ENCODE data around the gene UQCR11.

Gene UQCR11

DNA sequence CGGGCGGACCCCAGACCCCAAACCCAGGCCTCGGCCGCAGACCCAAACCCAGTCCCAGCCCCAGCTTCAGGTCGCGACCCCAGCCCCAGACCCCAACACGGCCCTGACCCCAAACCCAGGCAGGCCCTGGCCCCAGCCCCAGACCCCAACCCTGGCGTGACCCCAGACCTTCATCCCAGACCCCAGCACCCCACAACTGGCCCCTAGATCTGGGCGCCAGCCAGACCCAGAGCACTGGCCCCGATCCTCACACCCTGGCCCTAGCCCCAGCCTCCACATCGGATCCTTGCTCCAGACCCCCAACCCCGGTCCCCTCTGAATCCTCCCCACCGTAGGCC, 20.1 kb downstream of the UQCR11 start:
- no peak for DNase-seq

DNA sequence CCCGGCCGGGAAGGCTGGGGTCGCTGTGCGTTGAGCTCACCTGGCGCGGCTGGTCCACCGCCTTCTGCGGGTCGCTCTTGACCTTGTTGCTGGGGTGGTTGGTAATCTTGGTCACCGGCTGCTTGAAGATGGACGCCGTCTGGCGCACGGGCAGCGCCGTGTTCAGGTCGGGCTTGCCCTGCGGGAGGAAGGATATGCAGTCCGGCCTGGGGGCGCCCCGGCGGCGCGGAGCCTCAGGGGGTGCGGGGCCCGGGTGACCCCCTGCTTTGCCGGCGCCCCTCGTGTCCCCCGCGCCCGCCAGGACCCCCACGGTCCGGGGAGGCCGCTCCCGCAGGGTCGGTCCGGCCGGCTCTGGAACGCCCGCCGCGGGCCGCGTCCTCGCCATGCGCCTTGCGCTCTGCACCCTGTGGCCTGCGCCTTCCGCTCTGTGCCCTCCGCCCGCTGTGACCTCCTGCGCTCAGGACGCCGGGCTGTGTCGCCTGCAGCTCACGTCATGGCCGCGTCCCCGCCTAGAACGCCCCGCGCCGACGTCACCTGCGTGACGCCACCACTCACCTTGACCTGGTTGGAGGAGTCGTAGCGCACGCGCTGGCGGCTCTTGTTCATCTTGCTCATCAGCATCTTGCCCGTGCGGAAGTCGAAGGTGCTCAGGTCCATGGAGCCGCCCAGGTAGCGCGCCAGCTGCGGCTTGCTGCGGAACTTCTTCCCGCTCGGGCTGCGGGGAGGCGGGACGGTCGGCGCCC, 20.6 kb downstream of the UQCR11 start:
- DNase-seq: no peak

DNA sequence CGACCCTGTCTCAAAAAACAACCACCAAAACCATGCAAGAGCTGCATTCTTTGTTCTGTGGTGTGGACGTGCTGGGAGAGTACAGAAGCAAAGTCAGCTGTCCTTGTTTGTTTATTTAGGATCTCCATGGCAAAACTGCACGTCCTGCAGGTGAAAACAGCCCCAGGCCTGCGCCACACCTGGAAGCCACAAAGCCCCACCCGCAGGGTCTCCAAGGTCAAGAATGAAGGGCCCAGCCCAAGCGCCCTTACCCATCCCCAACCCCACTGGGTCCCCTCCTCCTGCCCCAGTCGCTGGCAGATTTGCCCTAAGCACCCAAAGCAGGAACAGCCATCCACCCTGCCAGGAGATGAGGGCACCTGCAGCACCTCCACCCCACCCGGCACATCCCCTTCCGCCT, 23.1 kb downstream of the UQCR11 start:
- DNase-seq: no peak

DNA sequence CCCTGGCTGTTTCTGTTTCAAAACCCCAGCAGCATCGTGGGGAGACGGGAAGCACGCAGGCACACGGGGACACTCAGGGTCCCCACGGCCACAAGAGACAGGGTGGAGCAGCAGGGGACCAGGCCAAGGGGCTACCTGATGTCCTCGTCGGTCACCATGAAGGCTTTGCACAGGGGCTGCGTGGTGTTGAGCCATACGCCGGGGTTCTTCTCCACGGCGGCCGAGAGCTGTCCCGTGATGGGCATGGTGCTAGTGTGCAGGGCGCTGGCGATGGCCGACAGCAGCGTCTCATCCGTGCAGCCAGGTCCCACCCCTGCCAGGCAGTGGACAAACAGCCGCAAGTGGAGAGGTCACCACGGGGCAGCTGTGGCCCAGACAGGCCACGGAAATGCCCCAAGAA, 24.3 kb downstream of the UQCR11 start:
- no peak for DNase-seq

DNA sequence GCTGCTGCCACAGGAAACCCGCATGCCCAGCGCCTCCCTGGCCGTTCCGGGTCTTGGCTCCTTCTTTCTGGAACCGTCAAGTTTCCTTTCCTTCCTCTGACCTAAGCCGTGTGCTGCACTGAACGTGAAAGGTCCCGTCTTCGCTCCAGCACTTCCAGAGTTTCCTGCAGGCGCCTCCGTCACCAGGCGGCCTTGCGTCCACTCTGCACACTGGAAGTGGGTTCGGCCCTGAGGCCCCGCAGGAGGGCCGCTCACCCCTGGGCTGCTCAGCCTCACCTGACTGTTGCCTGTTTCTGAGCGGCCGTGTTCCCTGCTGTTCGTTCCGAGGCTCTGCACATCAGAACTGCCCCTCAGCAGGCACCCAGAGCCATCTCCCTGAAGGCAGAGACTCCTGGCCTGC, 24.9 kb downstream of the UQCR11 start:
- no peak for DNase-seq

DNA sequence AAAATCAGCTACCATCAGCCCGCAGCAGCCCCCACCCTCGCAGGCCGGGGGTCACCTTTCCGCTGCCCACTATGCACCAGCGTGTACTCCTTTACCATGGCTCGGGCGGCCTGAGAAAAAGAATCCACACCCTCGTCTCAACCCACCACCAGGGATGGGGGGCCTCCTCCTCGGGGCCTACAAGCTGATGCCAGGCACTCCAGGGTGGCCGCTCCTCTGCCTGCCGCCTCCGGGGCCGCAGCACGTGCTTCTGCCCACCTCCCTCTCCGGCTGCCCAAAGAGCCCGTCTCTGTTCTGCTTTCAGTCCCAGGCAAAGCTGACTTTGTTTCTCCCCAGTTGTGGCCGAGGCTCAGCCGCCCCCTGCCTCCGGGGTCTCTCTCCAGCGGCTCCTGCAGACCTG, 26.0 kb downstream of the UQCR11 start:
- no peak for DNase-seq

DNA sequence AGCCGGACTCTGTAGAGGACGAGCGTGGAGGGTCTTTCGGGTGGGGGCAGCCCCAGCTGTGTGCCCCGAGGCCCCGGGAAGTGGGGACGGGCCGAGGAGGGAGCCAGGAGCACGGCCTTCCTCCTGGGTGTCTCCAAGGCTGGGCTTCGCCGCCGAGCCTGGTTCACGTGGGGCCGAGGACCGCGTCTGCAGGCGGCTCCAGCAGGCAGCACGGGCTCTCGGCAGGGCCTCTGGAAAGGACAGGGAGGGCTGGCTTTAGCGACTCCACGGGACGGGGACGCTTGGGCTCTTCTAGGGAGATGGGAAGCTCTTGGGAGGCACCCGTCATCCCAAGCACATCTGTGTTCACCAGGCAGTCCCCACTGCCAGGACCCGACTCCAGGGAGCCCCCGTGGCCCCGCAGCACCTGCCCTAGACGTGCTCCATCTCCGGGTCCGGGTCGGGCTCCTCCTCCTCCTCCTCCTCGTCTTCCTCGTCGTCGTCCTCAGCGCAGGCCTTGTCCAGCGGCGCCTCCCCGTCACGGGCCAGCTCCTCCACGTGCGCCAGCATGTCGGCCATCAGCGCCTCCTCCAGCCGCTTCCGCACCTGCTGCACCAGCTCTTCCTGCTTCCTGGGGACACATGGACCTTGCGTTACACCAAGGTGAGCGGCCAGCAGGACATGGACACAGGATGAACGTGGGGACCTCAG, 27.2 kb downstream of the UQCR11 start:
- DNase-seq: no peak

DNA sequence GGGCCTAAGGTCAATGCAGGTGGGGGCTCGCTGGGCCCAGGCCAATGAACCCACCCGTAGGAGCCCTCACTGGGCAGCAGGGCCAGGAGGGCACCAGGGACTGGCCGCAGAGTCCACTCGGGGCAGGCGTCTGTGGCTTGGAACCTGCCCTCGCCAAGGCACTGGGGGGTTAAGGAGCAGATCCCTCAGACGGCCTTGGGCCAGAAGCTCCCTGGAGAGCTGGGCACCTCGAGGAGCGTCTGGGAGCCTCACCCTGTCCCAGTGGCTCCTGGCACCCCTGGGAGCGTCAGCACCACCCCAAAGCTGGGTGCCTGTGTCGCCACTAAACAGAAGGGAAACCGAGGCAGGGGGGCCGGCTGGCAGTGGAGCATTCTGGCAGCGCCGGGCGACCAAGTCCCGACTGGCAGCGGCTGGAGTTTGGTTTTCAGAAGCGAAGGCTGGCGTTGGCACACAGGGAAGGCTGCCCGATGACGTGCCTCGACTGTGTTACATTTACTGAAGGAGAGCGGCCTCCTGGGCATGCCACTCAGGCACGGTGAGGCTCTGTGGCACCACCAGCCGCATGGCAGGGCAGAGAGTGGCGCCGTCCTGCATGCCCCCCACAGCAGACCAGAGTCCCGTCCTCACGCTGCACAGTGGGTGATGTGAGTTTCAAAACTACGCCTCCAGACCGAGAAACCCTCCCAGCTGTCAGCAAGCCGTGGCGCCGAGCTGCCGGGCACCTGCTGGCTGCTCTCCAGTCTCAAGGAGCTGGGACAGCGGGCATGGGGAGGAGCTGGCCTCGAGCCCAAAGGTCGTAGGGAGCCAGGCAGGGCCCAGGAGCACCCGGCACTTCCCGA, 28.0 kb downstream of the UQCR11 start:
- DNase-seq: no peak

DNA sequence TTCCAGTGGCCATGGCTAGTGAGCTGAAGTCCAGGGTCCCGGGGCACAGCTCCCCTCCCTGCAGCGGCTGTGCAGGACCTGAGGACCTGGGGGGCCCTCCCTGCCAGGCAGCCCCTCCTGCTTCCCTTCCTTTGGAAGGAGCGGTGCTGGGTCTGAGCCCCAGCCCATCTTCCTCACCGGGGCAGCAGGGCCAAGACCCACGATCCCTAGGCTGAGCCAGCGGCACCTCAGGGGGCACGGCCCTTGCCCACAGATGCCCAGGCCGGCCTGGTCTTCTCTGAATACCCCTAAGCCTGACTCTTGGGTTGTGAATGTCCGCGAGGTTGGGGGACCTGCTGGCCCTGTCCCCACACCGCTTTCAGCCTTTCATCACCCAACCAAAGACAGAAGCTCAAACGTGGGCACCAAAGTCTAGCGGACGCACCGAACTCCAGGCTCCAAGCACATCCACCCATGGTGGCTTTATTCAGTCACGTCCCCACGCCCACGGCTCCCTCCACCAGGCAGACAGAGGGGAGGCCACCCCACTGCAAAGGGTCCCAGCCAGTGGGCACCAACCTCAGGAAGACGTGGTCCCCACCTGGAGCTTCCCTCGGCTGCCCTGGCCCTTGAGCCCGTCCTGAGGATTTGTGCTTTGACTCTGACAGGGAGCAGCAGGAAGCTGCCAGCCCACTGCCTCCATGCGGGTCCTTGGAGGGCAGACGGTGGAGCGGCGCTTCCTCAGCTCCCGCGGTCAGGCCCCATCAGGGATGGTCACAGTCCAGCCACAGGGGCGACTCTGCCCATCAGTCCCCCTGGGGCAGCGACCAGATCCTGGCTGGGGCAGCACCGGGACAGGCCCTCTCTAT, 28.8 kb downstream of the UQCR11 start:
- DNase-seq: no peak

DNA sequence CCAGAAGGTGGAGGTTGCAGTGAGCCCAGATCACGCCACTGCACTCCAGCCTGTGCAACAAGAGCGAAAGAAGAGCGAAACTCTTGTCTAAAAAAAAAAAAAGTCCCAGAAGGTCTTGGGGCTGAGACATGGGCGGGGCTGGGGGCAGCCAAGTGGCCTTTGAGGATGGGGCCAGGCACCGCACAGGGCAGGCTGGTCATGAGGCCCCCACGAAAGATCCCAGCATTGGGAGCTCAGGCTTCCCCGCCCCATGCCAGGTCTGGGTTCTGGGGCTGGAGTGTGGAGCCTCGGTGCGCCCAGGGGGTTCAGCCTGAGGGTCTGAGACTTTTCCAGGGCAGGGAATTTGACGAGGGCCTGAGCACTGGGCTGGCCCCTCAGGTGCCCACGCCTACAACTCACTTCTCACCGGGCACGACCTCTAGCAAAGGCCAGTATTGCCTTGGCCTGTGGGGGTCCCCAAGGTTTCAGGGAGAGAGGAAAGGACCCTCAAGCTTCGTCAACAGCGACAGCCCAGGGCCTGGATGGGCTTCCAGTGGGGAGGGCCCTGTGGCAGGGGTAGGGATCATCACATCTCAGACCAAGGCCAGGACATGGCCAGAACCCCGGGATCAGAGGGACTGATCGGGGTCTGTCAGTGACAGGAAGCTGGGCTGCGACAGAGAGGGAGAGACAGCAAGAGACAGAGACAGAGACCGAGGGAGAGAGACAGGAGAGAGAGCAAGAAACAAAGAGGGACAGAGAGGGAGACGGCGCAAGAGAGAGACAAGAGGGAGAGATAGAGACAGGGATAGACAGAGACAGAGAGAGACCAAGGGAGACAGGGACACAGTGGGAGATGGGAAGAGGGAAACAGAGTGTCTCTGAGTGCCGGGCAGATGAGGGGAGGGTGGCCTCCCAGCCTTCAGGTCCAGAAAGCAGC, 29.7 kb downstream of the UQCR11 start:
- no peak for DNase-seq

DNA sequence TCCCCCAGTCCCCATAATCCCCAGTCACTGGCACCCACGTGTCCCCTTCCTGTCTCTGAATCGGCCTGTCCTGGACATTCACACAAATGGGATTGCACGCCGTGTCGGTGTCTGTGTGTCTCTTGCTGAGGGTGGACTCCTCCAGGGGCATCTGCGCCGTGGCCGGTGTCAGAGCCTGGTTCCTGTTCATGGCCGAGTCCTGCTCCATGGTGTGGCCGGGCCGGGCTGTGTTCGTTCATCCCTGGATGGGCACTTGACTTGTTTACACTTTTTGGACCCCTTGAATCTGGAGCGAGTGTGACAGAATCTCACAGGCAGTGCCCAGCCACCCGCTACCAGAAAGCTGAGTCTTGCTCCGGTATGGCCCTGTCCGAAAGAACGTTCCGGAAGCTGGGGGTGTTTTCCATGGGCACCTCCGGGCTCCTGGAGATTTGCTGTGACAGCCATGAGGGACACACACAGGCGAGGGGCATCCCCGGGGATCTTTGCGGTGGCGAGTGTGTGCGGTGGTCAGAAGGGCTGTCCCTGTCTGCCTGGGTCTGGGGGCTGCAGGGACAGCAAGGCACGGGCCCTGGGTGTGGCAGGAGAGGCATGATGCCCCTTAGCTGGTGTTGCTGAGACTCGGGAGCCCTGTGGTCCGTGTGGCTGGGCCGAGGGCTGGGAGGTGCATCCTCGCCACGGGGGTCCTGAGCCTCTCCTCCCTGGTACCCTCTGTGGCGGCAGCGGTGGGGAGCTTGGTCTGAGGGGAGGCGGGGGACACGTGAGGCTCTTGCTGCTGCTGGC, 30.7 kb downstream of the UQCR11 start:
- DNase-seq: no peak

DNA sequence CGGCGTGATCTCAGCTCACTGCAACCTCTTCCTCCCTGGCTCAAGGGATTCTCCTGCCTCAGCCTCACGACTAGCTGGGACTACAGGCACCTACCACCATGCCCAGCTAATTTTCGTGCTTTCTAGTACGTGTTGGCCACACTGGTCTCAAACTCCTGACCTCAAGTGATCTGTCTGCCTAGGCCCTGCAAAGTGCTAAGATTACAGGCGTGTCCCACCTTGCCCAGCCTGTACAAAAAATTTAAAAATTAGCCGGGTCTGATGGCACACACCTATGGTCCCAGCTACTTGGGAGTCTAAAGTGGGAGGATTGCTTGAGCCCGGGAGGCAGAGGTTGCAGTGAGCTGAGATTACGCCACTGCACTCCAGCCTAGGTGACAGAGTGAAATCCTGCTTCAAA, 32.5 kb downstream of the UQCR11 start:
- no peak for DNase-seq

DNA sequence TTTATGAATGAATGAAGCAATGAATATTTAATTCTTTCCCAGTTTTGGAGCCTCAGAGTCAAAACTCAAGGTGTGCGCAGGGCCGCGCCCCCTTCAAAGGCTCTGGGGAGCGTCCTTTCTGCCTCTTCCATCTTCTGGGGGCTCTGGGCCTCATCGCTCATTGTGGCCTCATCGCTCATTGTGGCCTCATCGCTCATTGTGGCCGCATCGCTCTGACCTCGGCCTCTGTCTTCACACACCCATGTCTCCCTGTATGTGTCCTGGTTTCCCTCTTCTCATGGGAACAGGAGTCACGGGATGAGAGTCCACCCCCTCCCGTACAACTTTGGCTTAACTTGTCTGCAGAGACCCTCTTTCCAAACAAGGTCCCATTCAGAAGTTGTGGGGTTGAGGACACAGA, 33.9 kb downstream of the UQCR11 start:
- DNase-seq: no peak

DNA sequence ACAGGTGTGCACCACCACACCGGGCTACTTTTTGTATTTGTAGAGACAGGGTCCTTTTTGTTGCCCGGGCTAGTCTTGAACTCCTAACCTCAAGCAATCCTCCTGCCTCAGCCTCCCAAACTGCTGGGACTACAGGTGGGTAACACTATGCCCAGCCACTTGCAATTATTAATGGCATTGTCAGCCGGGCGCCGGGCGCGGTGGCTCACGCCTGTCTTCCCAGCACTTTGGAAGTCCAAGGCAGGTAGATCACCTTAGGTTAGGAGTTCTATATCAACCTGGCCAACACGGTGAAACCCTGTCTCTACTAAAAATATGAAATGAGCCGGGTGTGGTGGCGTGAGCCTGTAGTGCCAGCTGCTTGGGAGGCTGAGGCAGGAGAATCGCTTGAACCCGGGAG, 34.4 kb downstream of the UQCR11 start:
- DNase-seq: no peak

DNA sequence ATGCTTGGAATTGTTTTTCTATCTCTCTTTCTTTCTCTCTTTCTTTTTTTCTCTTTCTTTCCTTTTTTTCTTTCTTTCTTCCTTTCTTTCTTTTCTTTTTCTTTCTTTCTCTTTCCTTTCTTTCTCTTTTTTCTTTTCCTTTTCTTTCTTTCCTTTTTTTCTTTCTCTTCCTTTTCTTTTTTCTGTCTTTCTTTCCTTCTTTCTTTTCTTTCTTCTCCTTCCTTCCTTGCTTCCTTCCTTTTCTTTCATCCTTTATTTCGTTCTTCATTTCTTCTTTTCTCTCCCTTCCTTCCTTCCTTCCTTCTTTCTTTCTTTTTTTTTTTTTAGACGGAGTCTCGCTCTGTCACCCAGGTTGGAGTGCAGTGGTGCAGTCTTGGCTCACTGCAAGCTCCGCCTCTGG, 35.3 kb downstream of the UQCR11 start:
- DNase-seq: no peak

DNA sequence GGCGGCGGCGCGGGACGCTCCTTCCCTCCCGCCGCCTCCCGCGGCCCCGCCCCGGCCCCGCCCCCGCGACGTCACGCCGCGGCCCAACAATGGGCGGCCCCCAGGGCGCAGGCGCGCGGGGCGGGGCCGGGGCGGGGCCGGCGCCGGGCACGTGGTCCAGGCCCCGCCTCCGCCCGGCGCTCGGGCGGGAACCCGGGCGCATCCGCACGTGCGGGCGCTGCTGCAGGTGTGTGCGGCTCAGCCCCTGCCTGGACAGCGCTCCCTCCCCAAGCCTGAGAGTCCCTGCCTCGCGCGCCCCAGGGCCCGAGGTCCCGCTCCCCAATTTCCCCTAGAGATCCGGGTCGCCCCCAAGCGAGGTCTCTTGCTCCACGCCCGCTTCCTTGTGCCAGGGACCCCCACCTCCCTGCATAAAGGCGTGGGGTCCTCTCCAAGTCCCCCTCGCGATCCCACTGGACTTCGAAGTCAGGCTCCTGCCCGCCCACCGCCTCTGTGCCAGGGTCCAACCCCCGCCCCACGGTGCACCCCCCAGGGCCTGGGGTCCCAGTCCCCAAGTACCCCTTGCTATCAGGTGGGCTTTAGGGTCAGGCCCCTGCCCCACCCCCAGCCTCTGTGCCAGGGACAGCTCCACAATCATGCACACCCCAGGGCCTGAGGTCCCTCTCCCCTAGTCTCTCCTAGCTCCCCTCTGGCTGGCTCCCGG, 36.8 kb downstream of the UQCR11 start, which contains the start of gene MEX3D:
MEX3D (minus strand) TSS at position 6 of the 700 bp plus-strand sequence. CDS start 267 bp downstream, outside the sequence.
- peak; percentile 67 for DNase-seq

DNA sequence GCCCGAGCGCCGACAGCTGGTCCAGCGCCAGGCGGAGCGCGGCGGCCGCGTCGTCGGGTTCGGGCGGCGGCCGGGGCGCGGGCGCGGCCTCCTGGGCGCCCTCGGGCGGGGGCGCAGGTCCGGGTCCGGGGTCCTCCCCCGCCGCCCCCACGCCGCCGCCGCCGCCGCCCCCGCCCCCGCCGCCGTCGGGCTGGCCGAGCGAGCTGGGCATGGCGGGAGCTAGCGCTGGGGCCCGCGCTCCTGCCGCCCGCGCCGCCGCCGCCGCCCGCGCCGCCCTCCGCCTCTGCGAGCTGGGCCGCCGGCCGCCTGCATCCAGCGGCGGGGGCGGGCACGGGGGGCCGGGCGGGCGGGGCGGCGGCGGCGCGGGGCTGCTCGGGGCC, 37.4 kb downstream of the UQCR11 start:
- DNase-seq: no peak

DNA sequence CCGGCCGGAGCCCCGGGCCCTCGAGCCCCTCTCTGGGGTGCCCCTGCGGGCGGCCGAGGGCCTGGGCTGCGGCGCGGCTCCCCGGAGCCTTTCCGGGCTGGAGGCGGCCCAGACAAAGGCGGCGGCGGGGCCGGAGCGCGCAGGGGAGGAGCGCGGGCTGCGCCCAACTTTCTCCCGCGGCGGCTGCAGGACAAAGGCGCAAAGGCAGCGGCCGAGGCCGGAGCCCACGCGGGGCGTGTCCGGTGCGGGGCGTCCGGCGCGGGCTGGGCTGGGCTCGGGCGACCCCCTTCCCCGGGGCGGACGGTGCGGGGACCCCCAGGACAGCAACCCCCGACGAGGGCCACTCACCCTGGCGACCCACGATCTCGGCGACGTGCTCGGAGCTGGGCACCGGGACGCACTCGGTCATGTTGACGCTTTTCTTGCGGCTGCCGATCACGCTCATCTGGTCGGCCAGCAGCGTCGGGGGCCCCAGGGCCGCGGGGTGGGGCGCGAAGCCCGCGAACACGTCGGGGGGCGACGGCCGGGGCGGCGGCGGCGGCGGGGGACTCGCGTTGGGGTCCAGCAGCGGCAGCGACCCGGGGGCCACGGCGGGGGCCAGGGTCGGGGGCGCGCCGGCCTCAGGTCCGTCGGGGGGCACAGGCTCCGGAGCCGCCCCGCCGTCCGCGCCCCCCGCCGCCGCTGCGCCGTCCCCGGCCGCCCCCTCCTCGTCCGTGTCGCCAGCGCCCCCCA, 38.0 kb downstream of the UQCR11 start:
- no peak for DNase-seq

DNA sequence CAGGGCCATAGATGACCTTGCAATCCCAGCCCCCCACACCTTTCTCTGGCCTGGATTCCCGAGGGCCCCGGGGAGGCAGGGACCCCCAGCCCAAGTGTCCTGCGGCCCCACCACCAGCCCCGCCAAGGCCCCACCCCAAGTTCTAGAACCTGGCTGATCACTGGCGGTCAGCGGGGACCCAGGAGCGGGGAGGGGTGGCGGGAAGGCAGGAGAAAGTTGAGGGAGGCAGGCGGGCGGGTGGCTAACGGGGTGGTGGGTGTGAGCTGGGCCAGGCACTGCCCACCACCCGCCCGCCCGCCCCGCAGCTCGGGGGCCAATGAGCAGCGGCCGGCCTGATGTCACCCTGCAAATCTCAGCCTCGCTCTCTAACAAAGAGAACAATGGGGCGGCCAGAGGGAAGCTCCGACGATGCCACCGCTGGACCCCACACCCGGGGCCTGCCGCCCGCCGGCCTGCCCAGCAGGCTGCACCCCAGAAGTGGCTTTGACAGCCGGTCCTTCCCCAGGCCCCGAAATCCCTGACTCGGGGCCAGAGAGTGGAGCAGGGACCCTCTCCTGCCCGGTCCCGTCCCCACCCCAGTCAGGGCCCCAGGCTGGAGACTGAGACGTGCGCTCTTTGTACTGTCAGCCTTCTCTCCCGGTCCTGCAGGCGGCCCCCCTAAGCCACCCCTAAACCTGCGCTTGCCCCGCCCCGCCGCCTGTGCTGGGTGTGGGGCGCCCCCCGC, 38.7 kb downstream of the UQCR11 start:
- DNase-seq: no peak
